ENCODE results near the gene OR6K2.

Gene OR6K2

DNA sequence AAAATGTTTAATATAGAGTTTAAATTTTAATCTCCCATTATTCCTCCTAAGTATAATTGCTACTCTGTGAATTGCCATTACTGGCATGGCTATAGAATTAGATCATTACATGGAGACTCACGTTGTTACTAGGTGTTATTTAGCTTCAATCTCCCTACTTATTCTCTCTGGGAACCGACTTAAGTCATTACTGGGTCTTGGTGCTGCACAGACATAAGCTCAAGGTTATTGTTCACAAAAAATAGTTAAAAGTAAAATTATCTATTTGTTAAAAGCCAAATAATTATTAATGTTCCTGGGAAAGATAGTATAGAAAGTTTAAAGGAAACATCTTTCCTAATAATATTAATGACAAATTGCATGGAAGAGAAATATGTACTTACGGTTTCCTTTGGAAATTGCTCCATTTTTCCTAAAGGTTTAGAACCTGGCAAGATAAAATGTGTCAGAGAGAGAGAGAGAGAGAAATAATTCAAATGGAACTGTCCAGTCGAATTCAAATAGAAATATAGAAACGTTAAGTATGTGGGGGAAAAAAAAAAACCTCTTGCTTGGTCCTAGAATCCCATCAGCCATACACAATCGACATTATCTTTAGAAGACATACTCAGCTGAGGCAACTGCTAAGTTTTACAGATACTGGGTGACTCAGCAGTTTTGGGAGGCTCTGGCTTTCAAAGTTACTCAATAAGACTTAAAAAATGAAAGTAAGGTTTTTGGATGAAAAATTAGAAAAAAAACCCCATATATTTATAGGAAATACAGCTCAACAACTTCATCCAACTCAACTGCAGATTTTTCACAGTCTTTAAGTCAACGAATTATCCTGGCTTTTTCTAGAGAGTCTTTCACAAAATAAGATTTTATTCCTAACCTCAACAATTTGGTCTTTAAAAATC lies 14.1 kb downstream of the OR6K2 start, which contains the start of gene SPTA1:
SPTA1 (minus strand) TSS at position 605 of the 899 bp plus-strand sequence; CDS start at position 407, 198 bp downstream.
- DNase-seq (ENCODE audit: low spot score): no peak

DNA sequence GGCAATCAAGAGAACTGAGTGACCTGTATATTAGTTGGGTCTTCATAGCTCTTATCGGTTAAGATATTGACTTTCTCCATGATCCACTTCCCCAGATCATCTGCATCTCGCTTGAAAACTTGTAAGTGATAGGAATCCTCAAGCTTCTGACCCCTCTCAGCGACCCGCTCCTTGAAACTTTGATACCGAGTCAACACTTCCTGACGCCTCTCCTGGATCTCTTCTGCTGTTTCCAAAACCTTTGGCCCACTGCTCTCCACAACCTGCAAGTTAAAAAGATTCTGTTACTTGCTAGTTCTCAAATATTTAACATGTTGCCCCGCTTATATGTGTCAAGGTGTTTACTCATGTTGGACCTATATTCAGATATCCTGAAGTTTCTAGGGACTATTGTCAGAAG lies 15.4 kb downstream of the OR6K2 start:
- DNase-seq (ENCODE audit: low spot score): no peak

DNA sequence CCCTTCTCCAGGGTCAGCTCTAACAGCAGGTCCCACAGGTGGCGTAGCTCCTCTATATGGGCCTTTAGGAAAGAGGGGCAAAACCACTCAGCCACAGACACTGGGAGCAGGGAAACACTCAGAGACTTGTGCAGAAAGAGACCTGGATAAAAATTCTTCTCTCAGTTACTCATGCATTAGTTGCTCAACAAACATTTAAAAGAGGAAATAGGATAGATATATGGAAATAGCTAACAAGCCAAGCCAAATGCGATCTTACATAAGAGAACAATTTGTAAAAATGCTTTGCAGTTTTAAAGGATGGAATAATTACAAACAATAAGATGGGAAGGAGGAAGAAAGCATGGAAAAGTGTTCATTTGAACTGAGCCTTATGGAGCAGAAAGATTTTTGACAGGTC lies 18.8 kb downstream of the OR6K2 start:
- DNase-seq (ENCODE audit: low spot score): no peak

DNA sequence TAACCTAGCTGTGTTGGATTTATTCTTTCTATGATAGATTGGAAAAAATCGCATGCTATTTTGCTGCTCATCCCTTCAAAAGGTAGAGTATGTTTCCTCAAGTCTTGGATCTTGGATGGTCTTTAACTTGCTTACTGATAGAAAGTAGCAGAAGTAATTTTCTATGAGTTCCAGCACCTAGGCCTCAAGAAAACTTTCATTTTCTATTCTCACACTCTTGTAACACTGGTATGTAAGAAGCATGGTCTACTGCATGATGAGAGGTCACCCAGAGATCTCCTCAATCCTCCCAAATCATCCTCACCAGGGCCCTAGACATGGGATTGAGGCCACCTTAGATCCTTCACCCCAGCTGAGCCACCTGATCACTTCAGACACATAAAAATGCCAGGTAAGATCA lies 21.2 kb downstream of the OR6K2 start:
- DNase-seq (ENCODE audit: low spot score): no peak

DNA sequence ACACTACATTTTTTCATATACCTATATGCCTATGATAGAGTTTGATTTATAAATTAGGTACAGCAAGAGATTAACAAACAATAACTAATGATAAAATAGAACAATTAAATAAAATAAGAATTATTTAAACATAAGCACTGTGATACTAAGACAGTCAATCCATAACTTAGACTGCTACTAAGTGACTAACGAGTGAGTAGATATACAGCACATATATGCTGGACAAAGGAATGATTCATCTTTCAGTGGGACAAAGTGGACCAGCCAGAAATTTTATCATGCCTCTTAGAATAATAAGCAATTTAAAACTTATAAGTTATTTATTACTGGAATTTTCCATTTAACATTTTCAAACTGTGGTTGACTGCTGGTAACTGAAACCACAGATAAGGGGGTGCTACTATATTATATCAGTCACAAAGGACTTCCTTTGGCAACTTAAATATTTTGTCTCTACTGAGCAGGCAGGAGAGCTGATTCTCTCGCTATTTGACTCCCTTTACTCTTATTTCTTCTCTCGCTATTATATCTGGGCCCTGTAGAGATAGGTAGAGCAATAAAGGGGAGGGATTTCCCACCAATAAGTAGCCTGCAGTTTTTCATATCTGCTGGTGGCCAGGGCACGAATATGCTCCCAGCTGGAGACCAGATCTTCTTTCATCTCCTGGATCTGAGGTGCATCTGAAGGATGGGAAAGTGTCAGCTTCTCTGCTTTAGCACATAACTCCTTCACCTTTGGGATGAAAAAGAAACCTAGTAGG lies 24.7 kb downstream of the OR6K2 start:
- DNase-seq (ENCODE audit: low spot score): no peak

DNA sequence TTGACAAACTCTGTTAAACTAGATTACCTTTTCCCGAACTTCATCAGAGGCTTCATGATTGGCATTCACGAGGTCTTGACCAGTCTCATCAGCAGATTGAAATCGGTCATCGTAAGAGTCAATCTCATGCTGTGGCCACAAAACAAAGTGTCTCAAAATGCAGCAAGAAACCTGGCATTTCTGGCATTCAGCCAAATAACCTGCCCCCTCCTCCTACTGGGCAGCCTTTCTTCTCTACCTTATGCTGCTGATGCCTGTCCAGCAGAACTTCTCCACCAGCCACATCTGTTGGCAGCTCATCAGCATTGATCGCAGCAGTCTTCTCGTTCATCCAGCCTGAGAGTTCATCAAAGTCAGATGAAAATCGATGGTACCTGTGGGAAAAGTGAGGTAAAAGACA lies 26.1 kb downstream of the OR6K2 start:
- DNase-seq (ENCODE audit: low spot score): no peak

DNA sequence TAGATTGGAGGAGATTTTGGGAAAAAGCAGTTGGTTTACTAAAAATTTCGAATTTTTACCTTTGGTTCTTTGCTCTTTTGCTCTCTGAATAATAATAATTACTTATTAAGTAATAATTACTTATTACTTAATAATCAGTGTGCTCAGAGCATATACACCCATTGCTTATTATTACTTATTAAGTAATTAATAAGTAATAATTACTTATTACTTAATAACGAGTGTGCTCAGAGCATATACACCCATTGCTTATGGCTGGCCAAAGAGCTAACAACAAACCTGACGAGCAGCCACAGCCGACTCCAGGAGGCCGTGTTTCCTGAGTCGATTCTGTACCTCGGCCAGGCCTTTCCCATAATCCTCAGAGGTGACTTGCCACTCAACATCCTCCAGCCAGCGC lies 34.4 kb downstream of the OR6K2 start:
- no peak for DNase-seq (ENCODE audit: low spot score)

DNA sequence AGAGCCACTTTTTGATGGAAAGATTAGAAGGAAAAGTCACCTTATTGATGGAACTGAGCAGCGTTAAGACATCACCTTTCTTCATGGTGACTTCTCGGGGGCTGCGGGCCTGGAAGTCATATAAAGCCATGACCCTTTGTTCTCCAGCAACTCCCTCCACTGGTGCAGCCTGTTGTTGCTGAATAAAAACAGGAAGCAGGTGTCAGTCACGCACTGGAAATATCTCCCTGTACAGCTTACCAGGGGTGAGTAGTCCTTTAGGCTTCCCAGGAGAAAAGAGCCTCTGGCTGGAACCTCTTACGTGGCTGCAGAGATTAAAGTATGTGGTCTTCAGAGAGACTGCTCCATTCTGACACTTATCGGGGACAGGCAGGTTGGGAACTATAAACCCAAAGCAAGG lies 45.9 kb downstream of the OR6K2 start:
- DNase-seq (ENCODE audit: low spot score): no peak

DNA sequence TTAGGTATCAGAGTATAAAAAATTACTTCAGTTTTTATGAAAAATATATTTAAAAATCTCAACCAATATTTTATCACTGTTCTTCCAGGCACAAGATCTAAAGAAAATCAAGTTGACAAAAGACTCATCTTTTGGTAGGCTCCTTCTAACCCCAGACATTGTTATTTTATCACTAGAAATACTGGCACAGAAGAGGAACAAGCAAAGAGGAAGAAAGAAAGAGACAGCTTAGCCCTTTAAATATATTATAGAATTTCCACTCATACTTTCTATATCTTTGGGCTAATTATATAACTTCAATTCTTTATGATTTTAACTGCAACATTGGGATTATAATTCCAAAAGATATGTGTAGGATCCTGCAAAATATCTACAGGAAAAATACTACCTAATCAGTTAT lies 46.4 kb downstream of the OR6K2 start:
- DNase-seq (ENCODE audit: low spot score): no peak

DNA sequence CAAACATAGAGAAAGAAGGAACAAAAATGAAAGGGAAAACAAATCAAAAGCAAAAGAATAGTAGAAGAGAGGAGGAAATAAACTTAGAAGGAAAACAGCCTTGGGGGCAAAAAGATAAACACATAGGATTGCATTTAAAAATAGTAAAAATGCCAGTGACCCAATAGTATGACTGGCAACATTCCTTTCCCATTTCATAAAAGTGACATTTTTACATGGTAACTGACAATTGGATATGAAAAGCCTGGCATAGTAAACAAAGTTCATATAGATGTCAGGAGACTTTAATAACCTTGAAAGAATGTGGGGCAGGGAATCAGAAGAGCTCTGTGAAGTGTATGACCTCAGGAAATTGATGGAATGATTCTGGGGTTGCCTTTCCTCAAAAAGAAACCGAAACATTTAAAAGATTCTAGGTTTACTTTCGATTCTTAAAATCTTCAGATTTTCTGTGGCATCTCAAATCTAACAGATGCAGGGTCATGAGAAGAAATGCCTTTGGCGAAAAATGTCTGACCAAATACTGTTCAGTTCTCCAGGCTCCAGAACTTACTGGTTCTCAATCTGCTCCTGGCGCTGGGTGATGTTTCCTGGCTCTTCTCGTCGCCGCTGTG lies 47.6 kb downstream of the OR6K2 start:
- DNase-seq (ENCODE audit: low spot score): no peak
